GM19438 (cell line): Measurements from ENCODE around the gene LRRC36.

Experiments used
- ATAC-seq: cut with Tn5 transposase; IDR thresholded peaks from one replicate; pipeline ENCODE4 v1.9.1; 2021; ENCODE audit warnings: low read depth; ENCODE audit not compliant: unreplicated experiment

Gene LRRC36

GRCh38 chr16:67419931-67420330 is 93.3 kb downstream of the LRRC36 start:
- no peak for ATAC-seq

- ATAC-seq, result no peak
These were observed 94.4 kb downstream of the LRRC36 start for GRCh38 chr16:67421030-67421429.

GRCh38 chr16:67423015-67423414 is 96.4 kb downstream of the LRRC36 start:
- ATAC-seq, result no peak

GRCh38 chr16:67423611-67424260 is 97.1 kb downstream of the LRRC36 start:
- no peak for ATAC-seq

GRCh38 chr16:67424261-67424615 is 97.6 kb downstream of the LRRC36 start:
- no peak for ATAC-seq

GRCh38 chr16:67425061-67425460 is 98.4 kb downstream of the LRRC36 start:
- no peak for ATAC-seq

GRCh38 chr16:67425580-67425979 is 99.0 kb downstream of the LRRC36 start:
- ATAC-seq, result no peak

- ATAC-seq, result no peak
These were observed 99.4 kb downstream of the LRRC36 start for GRCh38 chr16:67426022-67426421.

GRCh38 chr16:67426950-67427349 is 100.3 kb downstream of the LRRC36 start:
- no peak for ATAC-seq

GRCh38 chr16:67428146-67428731 is 101.6 kb downstream of the LRRC36 start:
- no peak for ATAC-seq

- ATAC-seq, result no peak
These were observed 102.6 kb downstream of the LRRC36 start for GRCh38 chr16:67429053-67429798.

GRCh38 chr16:67429799-67430503 is 103.3 kb downstream of the LRRC36 start:
- no peak for ATAC-seq

GRCh38 chr16:67430504-67430976 is 103.9 kb downstream of the LRRC36 start:
- no peak for ATAC-seq

GRCh38 chr16:67430977-67431774 is 104.6 kb downstream of the LRRC36 start, which contains the start of gene HSD11B2:
Gene HSD11B2 (plus strand): TSS chr16:67431121. CDS start chr16:67431249, 128 bp downstream.
- no peak for ATAC-seq

- ATAC-seq, result no peak
These were observed 105.3 kb downstream of the LRRC36 start for GRCh38 chr16:67431775-67432505.

- no peak for ATAC-seq
These were observed 105.9 kb downstream of the LRRC36 start for GRCh38 chr16:67432506-67432890.

- no peak for ATAC-seq
These were observed 106.6 kb downstream of the LRRC36 start for GRCh38 chr16:67433131-67433719.
